Mucosa of descending colon (tissue), 3 donors: ENCODE data around the gene ECSCR. TPM values are rescaled to one million over a fixed set of nuclear protein-coding genes. Genes with fewer than 3 reads are reported as not detected.
"Not testable (repeated sequence)": the region's sequence is repeated elsewhere in the genome, so short reads cannot be mapped to it uniquely, and the experiment has no call there.

Experiments used
- ATAC-seq: fragments of 200-7000 bp; cut with Tn5 transposase; one replicate; pipeline ENCODE4 v1.9.1; 2020; ENCODE audit warnings: mild to moderate bottlenecking, moderate library complexity
- DNase-seq, 3 donors: peaks; one replicate each; pipeline ENCODE4 v3.0.0-alpha.2; 2020
- H3K36me3 ChIP-seq: fragments of 200-600 bp; one replicate; pipeline ENCODE4 v1.8.0; 2021; ENCODE audit warnings: low read depth, mild to moderate bottlenecking
- H3K4me1 ChIP-seq: fragments of 200-600 bp; one replicate; pipeline ENCODE4 v1.8.0; 2021; ENCODE audit warnings: low read depth, mild to moderate bottlenecking
- H3K4me3 ChIP-seq: fragments of 200-600 bp; one replicate; pipeline ENCODE4 v1.8.0; 2021; ENCODE audit warnings: mild to moderate bottlenecking
- H3K9me3 ChIP-seq: fragments of 200-600 bp; one replicate; pipeline ENCODE4 v1.8.0; 2021; ENCODE audit warnings: mild to moderate bottlenecking
- CTCF ChIP-seq: fragments of 200-600 bp; IDR thresholded peaks from one replicate; pipeline ENCODE4 v1.8.0; 2022; ENCODE audit warnings: antibody characterized with exemption, mild to moderate bottlenecking
- intact Hi-C, 2 donors: fragments of 100-400 bp; cut with DNase I in 1 of 2; cut with micrococcal nuclease in 1 of 2; formaldehyde crosslinking; loops; one replicate each; pipeline versions ENCODE4 v1.11.0 to v1.11.1; 2022; cut with DNase I, micrococcal nuclease
- total RNA-seq, 3 donors: library from RNA; stranded (reverse); fragmentation: NEBNext Ultra II Directional in 2 of 3; extraction: Animal tissue kit (Norgen Biotek cat#: 25700) in 2 of 3; gene quantifications; one replicate each; pipeline versions ENCODE4 v1.2.1 to v1.2.4, GENCODE V29; 2021 to 2023
- donor health status: DM: no; HTN: no; CAD: no; lungs with moderate emphysema.
- donor health status: DM: no; HTN: no; CAD: no.
- donor health status: DM: no; HTN: yes; CAD: no.

ECSCR gene
- total RNA-seq, 3 donors from 2014 or later = 3.4 to 8.5 (median 7.9) TPM

GRCh38 chr5:139494832-139495231, 32.3 kb upstream of the ECSCR start:
- ATAC-seq (no peak), DNase-seq (no peak)
- H3K9me3 ChIP-seq = no peaks in the 10 kb centered on the region
- no peak for TF ChIP-seq CTCF
- intact Hi-C loops = no loop called here
- H3K36me3 ChIP-seq = no peaks in the 10 kb centered on the region
- H3K4me3 ChIP-seq = no peak overlapping the region
- no peaks in the 10 kb centered on the region for H3K4me1 ChIP-seq

- intact Hi-C loops = no loop called here
- Histone ChIP-seq H3K4me3 (no peak overlapping the region), H3K4me1 (no peaks in the 10 kb centered on the region), H3K9me3 (no peaks in the 10 kb centered on the region), H3K36me3 (no peaks in the 10 kb centered on the region)
- no peak for TF ChIP-seq CTCF
- no peak for DNase-seq
- peak; percentile 60 for ATAC-seq
These were observed 31.7 kb upstream of the ECSCR start for GRCh38 chr5:139494256-139494655.

- no peak for TF ChIP-seq CTCF
- ATAC-seq = peak; percentile 83
- Histone ChIP-seq H3K9me3 (no peaks in the 10 kb centered on the region), H3K4me1 (no peaks in the 10 kb centered on the region), H3K4me3 (no peak overlapping the region), H3K36me3 (no peaks in the 10 kb centered on the region)
- no peak for DNase-seq
- intact Hi-C loops = no loop called here
These were observed 30.2 kb upstream of the ECSCR start for GRCh38 chr5:139492700-139493192.

GRCh38 chr5:139488260-139488659, 25.7 kb upstream of the ECSCR start:
- intact Hi-C loops = no loop called here
- no peak for DNase-seq
- H3K4me1 ChIP-seq = no peaks in the 10 kb centered on the region
- peak; percentile 51 for ATAC-seq
- no peak overlapping the region for H3K4me3 ChIP-seq
- H3K9me3 ChIP-seq = no peaks in the 10 kb centered on the region
- H3K36me3 ChIP-seq = no peaks in the 10 kb centered on the region
- no peak for TF ChIP-seq CTCF

GRCh38 chr5:139486201-139486600, 23.7 kb upstream of the ECSCR start:
- DNase-seq (no peak), ATAC-seq (no peak)
- Histone ChIP-seq H3K9me3 (no peaks in the 10 kb centered on the region), H3K4me3 (no peak overlapping the region), H3K36me3 (no peaks in the 10 kb centered on the region), H3K4me1 (peaks cover 15% of the 10 kb centered on the region)
- no peak for TF ChIP-seq CTCF
- intact Hi-C loops = no loop called here

- H3K9me3 ChIP-seq, H3K36me3 ChIP-seq, ATAC-seq, intact Hi-C loops, H3K4me3 ChIP-seq: not testable (repeated sequence)
- H3K4me1 ChIP-seq = peaks cover 15% of the 10 kb centered on the region
- peak; percentile 49 to 65 (median 60) for DNase-seq
These were observed 20.3 kb upstream of the ECSCR start for GRCh38 chr5:139482890-139483208.
